Transverse colon (tissue), 4 donors: ENCODE data around the gene RLF.

ENCODE experiments used
- EP300 ChIP-seq: sonication (generic); formaldehyde crosslinking; IDR thresholded peaks from one replicate; pipeline ENCODE4 v1.6.1; 2017; ENCODE audit warnings: antibody characterized with exemption, low read depth
- POLR2A ChIP-seq: fragments of 450-650 bp; IDR thresholded peaks from one replicate; pipeline ENCODE4 v1.6.1; 2016; ENCODE audit warnings: antibody characterized with exemption, mild to moderate bottlenecking, moderate library complexity
- POLR2AphosphoS5 ChIP-seq, 3 donors: sonication (generic); formaldehyde crosslinking; IDR thresholded peaks; one replicate each; pipeline ENCODE4 v1.6.1; 2016; ENCODE audit warnings: antibody characterized with exemption in 3 of 3
- TF ChIP-seq, protein P1 (sequence below), 5 experiments: fragments of 200-600 bp in 3 of 5; fragments of 450-650 bp in 2 of 5; sonication (generic) in 3 of 5; IDR thresholded peaks; 1 replicate in 2 of 5; 2 replicates in 3 of 5; pipeline ENCODE4 v1.5.1; 2016 to 2017; ENCODE audit warnings: antibody characterized with exemption in 5 of 5, inconsistent platforms in 3 of 5, mild to moderate bottlenecking in 2 of 5, moderate library complexity in 1 of 5

DNA sequence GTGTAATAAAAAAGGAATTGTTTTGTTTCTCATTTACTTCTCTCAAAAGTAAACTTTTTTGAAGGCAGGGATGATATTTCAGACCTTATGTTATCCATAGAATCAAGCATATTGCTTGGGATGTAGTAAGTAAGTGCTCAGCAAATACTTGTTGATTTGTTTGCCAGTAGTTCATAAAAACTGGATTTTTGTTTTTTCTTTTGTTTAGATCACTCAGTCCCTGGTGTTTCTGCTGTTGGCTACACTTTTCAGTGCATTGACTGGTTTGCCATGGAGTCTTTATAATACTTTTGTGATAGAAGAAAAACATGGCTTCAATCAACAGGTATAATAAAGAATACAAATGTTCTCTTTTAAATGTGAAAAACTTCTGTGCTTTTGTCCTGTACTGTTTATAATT, 107.0 kb downstream of the RLF start:
- TF ChIP-seq POLR2A (no peak), POLR2AphosphoS5 (IDR thresholded peaks at IDR 0.05) (no peak), EP300 (no peak)
- TF ChIP-seq, protein P1, sequence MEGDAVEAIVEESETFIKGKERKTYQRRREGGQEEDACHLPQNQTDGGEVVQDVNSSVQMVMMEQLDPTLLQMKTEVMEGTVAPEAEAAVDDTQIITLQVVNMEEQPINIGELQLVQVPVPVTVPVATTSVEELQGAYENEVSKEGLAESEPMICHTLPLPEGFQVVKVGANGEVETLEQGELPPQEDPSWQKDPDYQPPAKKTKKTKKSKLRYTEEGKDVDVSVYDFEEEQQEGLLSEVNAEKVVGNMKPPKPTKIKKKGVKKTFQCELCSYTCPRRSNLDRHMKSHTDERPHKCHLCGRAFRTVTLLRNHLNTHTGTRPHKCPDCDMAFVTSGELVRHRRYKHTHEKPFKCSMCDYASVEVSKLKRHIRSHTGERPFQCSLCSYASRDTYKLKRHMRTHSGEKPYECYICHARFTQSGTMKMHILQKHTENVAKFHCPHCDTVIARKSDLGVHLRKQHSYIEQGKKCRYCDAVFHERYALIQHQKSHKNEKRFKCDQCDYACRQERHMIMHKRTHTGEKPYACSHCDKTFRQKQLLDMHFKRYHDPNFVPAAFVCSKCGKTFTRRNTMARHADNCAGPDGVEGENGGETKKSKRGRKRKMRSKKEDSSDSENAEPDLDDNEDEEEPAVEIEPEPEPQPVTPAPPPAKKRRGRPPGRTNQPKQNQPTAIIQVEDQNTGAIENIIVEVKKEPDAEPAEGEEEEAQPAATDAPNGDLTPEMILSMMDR (IDR thresholded peaks at IDR 0.05), result no peak
